ENCODE results near the gene NLGN1. TPM values are rescaled to one million over a fixed set of nuclear protein-coding genes. Genes with fewer than 3 reads are reported as not detected.

The NLGN1 gene
- total RNA-seq, 2 experiments from 2014 or later: not detected

DNA sequence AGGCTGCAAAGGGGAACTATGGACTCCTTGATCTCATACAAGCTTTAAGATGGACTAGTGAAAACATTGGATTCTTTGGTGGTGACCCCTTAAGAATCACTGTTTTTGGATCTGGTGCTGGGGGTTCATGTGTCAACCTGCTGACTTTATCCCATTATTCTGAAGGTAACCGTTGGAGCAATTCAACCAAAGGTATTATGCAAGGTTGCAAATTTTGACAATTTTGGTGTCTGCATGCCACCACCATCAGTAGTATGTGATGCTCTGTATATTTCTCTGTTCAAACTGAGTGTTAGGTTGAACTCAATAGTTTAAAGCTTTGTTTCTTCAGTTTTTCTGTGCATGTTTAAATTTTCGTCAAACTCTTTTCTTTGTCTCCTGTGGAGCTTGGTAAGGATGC, 877.8 kb downstream of the NLGN1 start:
- H3K27ac Mint-ChIP-seq: no peak overlapping the region
- ATAC-seq (ENCODE audit: low read depth): no peak
- H3K4me3 Mint-ChIP-seq: no peak overlapping the region
- POLR2A ChIA-PET: no interaction called here
- no peak for DNase-seq
- no peaks in the 10 kb centered on the region for H3K27me3 Mint-ChIP-seq
- H3K36me3 Mint-ChIP-seq: no peaks in the 10 kb centered on the region
- no peaks in the 10 kb centered on the region for H3K4me1 Mint-ChIP-seq
- no peaks in the 10 kb centered on the region for H3K9me3 Mint-ChIP-seq

DNA sequence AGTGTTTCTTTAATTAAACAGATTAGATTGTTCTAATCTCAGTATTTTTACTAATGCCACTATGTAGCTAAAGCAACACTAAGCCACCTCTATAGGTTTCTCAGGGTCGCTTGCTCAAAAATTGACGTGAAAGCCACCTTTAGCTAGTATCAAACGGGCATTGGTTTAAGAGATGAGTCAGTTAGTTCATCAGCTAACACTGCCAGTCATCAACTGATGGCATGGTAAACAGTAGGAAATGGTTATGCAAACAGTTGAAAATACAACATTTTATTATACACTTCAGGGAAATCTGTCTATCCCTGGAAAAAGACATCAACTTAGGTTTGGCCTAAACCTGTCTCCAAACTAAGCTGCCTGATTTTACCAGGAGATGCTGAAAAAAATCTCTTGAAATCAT, 879.3 kb downstream of the NLGN1 start:
- H3K36me3 Mint-ChIP-seq: no peaks in the 10 kb centered on the region
- no peaks in the 10 kb centered on the region for H3K9me3 Mint-ChIP-seq
- no peak overlapping the region for H3K27ac Mint-ChIP-seq
- no peak overlapping the region for H3K4me3 Mint-ChIP-seq
- H3K27me3 Mint-ChIP-seq: no peaks in the 10 kb centered on the region
- DNase-seq (no peak), ATAC-seq (ENCODE audit: low read depth) (no peak)
- POLR2A ChIA-PET: no interaction called here
- no peaks in the 10 kb centered on the region for H3K4me1 Mint-ChIP-seq

DNA sequence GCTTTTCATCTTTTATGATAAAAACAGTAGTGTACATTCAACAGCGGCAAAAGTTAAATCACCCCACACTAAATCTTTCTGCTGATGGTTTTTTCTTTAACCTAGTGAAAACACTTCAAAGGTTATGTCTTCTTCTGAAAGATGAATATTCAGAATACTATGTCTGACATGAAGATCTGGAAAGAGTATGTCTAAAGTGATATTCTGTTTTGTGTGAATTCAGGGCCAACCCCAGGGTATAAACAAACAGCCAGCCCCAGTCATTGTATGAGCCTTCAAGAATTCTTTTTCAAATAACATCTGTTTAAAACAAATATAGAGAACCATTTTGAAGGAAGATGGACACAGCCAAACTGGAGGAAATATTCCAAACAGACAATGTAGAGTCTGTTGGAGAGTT, 880.5 kb downstream of the NLGN1 start:
- no peak for ATAC-seq (ENCODE audit: low read depth)
- H3K4me3 Mint-ChIP-seq: no peak overlapping the region
- no peaks in the 10 kb centered on the region for H3K36me3 Mint-ChIP-seq
- H3K27me3 Mint-ChIP-seq: no peaks in the 10 kb centered on the region
- POLR2A ChIA-PET: no interaction called here
- H3K4me1 Mint-ChIP-seq: no peaks in the 10 kb centered on the region
- no peaks in the 10 kb centered on the region for H3K9me3 Mint-ChIP-seq
- H3K27ac Mint-ChIP-seq: no peak overlapping the region
- DNase-seq: no peak

DNA sequence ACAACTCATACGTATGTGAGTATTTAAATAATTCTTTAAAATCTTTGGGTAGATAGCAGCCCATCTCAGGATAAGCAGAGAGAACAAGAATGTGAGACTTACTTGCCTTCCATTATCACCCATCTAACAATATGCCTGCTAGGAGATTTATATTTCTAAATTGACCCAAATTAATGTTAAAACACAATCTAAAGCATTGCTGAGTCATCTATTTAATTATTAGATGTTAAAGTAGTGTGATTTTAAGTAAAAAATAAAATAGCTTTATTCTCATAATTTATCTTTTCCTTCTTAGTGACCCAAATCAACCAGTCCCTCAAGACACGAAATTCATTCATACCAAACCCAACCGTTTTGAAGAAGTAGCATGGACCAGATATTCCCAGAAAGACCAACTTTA, 882.6 kb downstream of the NLGN1 start:
- Mint-ChIP-seq H3K36me3 (no peaks in the 10 kb centered on the region), H3K4me1 (no peaks in the 10 kb centered on the region), H3K27me3 (no peaks in the 10 kb centered on the region), H3K9me3 (no peaks in the 10 kb centered on the region), H3K27ac (no peak overlapping the region), H3K4me3 (no peak overlapping the region)
- ATAC-seq (ENCODE audit: low read depth) (no peak), DNase-seq (no peak)
- POLR2A ChIA-PET: no interaction called here

DNA sequence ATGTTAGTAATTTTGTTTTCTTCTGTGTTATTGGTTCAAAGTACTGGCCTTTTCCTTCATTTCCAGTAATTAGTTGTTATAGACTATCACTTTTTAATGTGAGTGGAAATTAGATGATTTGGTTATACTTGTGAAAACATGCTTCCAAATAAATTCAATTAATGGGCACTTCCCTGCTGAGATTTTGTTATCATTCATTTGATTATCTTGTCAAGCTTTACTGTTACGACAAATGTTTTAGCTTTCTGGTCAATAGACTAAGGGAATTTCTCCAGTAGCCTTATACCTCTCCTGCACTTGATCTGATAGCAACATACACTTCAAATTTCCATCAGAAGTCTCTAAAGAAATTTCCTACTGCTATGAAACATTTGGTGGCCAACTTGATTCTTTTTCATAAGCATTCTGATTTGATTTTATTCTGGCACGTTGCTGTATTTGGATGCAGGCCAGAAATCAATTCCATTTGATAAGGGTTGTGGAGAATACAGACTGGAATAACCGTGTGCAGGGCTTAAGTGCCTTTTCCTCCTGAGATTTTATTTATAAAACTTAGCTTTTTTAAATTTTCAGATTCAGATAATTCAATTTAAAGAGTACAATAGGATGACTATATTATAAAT, 887.8 kb downstream of the NLGN1 start:
- POLR2A ChIA-PET: no interaction called here
- no peak for DNase-seq
- Mint-ChIP-seq H3K4me1 (no peaks in the 10 kb centered on the region), H3K9me3 (peaks cover 2% of the 10 kb centered on the region), H3K36me3 (no peaks in the 10 kb centered on the region), H3K27ac (no peak overlapping the region), H3K27me3 (no peaks in the 10 kb centered on the region), H3K4me3 (no peak overlapping the region)
- no peak for ATAC-seq (ENCODE audit: low read depth)

DNA sequence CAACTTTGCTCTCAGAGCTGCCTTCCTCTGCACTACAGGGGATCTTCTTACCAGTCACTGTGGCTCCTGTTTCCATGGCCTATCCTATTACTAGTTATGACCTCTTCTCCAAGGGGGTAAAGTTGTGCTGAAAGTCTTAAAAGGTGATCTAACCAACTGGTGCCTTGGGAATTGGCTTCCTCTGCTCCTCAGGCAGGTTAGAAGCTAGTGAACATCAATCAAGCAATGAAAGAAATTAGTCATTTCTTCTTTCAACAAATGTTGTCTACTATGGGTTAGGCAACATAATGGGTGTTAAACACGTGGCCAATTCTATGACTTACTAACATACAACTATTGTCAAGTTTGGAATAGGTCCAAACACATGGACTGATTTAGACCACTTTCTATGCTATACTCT, 890.2 kb downstream of the NLGN1 start:
- Mint-ChIP-seq H3K4me1 (no peaks in the 10 kb centered on the region), H3K36me3 (no peaks in the 10 kb centered on the region), H3K9me3 (peaks cover 2% of the 10 kb centered on the region), H3K27me3 (no peaks in the 10 kb centered on the region), H3K4me3 (no peak overlapping the region), H3K27ac (no peak overlapping the region)
- POLR2A ChIA-PET: no interaction called here
- ATAC-seq (ENCODE audit: low read depth) (no peak), DNase-seq (no peak)

DNA sequence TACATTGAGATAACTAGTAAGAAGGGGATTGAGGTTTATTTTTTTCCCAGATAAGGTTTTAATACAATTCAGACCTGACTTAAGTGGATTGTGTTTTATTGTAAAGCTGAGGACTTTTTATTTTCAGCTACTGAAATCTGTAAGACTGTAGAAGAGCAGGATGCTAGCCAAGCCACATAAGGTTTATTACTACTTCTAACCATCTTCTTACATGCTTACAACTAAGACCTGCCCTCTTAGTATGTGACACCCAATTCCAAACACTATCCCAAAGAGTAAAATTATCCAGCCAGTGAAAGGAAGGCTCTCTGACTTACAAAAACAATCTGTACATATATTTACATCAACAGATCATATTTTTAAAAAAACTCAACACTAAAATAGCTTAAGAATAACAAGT, 897.1 kb downstream of the NLGN1 start:
- ATAC-seq (ENCODE audit: low read depth) (no peak), DNase-seq (no peak)
- H3K27me3 Mint-ChIP-seq: no peaks in the 10 kb centered on the region
- no peaks in the 10 kb centered on the region for H3K36me3 Mint-ChIP-seq
- POLR2A ChIA-PET: no interaction called here
- no peaks in the 10 kb centered on the region for H3K9me3 Mint-ChIP-seq
- no peaks in the 10 kb centered on the region for H3K4me1 Mint-ChIP-seq
- no peak overlapping the region for H3K4me3 Mint-ChIP-seq
- H3K27ac Mint-ChIP-seq: no peak overlapping the region

DNA sequence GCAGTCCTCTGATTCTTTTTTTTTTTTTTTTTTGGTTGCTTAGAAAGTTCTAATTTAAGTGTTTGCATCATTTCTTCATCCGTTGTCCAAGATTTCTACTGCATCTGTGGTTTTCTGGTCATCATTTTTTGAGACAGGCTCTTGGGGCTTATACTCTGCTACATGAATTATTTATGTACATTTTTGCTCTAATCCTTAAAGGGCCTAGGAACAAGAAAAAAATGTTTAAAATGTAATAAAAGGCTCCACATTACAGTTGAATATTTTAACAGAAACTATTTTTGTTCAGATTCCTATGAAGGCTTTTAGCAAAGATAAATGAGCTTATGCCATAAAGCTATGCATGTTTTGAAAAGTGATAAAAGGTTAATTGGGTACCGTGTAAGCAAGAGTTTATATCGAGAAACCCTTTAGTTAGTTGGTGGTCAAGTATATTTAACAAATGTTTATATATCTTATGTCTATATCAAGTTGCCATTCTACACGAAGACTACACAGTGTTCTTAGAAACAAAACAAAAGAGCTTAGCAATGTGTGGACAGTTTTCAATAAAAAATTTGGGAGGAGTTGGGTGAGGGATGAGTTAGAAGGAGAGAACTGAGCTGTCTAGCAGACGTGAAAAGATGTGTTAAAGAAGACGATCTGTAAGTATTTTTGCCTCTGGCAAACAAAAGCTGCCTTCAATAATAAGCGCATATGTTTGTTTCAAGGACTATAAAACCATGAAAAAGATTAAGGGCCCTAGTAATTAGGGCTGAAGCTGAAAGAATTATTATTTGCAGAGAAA, 898.0 kb downstream of the NLGN1 start:
- POLR2A ChIA-PET: no interaction called here
- Mint-ChIP-seq H3K36me3 (no peaks in the 10 kb centered on the region), H3K4me3 (no peak overlapping the region), H3K27me3 (no peaks in the 10 kb centered on the region), H3K4me1 (no peaks in the 10 kb centered on the region), H3K27ac (no peak overlapping the region), H3K9me3 (no peaks in the 10 kb centered on the region)
- ATAC-seq (ENCODE audit: low read depth) (no peak), DNase-seq (no peak)

DNA sequence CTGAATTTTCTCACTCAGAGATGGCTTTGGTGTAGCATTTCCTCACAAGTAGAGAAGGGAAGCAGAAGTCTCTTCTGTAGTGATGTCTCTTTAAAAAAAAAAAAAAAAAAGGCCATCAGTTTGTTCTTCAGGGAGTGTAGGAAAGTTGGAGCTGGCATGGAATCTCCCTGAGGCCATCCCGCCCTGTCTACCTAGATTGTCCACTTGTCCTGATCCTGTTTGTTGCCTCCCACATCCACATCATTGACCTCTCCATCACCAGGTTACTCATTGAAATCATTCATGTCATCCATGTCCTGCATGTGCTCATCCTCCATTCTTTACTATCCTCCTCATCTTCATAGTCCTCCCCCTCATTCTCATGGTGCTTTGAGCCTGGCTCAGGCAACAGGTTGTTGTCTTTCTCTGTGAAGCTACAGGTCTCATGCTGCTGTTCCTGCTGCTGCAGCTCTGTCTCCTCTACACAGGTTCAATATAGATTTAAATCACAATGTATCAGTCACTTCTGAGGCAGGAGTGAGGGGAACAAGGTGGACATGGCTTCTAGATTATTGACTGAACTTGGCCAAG, 905.3 kb downstream of the NLGN1 start:
- Mint-ChIP-seq H3K36me3 (no peaks in the 10 kb centered on the region), H3K27me3 (no peaks in the 10 kb centered on the region), H3K27ac (no peak overlapping the region), H3K4me1 (no peaks in the 10 kb centered on the region), H3K4me3 (no peak overlapping the region), H3K9me3 (no peaks in the 10 kb centered on the region)
- POLR2A ChIA-PET: no interaction called here
- ATAC-seq (ENCODE audit: low read depth): no peak
- DNase-seq: no peak

DNA sequence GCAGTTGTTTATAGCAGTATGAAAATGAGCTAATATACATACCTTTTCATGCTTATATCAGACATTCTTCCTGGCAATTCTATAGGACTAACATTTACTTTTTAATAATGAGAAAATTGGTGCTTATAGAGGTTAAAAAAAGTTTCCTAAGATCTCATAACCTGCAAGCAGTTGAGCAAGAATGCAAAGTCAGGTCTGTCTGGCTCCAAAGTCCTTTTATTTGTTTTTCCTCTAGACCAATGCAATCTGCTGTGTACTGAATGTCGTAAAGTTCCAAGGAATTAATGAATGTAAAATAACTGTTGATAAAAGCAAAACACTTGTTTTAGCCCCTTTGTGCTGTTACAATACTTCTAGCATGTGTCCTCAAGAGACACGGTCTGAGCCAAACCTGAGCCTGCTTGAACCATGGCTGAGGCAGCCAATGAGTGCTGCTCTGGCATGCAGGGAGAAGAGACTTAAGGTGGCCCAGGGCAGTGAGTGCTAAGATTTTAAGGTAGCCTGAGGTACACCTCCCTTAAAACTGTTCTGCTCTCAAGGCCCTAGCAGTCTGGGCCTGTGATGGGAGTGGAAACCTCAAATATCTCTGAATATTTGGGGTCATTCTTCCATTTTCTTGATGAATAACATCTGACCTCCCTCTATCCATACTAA, 906.5 kb downstream of the NLGN1 start:
- no peaks in the 10 kb centered on the region for H3K36me3 Mint-ChIP-seq
- POLR2A ChIA-PET: no interaction called here
- no peak for ATAC-seq (ENCODE audit: low read depth)
- no peak overlapping the region for H3K27ac Mint-ChIP-seq
- no peaks in the 10 kb centered on the region for H3K9me3 Mint-ChIP-seq
- H3K4me3 Mint-ChIP-seq: no peak overlapping the region
- no peaks in the 10 kb centered on the region for H3K4me1 Mint-ChIP-seq
- no peaks in the 10 kb centered on the region for H3K27me3 Mint-ChIP-seq
- DNase-seq: no peak

DNA sequence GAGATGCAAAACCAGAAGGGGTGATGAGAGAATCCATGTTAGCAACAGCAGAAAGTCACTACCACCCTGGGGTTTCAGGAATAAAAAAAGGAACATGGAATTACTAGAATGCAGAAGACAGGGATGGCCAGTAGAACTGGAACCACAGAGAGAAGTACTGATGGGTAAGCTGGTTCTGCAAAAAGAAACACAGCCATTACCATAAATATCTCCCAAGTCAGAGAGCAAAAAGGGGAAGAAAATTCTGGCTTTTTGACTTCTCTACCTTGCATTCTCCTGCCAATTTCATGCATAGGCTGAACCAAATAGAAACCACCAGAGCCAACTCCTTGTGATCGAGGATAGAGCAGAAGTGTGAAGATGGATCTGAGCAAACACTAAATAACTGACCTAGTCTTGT, 911.2 kb downstream of the NLGN1 start:
- Mint-ChIP-seq H3K9me3 (no peaks in the 10 kb centered on the region), H3K36me3 (no peaks in the 10 kb centered on the region), H3K27ac (no peak overlapping the region), H3K27me3 (no peaks in the 10 kb centered on the region), H3K4me3 (no peak overlapping the region), H3K4me1 (no peaks in the 10 kb centered on the region)
- ATAC-seq (ENCODE audit: low read depth) (no peak), DNase-seq (no peak)
- POLR2A ChIA-PET: no interaction called here

DNA sequence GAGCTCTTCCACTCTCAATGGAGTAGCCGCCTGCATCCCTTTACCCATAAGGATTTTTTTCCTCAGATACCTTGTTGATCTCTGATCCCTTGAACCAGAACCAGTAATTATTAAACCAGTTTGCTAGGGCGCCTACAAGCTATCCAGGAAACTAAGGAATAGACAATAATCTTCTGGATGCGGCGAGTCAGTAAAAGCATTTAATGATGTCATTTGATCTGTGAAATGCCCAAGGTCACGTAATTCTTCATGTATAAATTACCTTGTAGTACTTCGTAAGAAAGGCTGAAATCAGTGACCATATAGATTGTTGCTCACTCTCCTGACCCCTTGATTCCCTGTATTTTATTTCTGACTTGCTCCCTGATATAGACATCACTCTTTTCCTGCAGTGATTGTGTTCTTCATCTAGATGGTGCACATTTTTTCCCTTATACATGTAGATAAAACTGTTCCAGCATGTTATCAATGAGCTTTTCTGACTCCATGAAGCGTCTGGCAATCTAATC, 913.0 kb downstream of the NLGN1 start:
- H3K27me3 Mint-ChIP-seq: no peaks in the 10 kb centered on the region
- POLR2A ChIA-PET: no interaction called here
- no peak overlapping the region for H3K27ac Mint-ChIP-seq
- H3K4me1 Mint-ChIP-seq: no peaks in the 10 kb centered on the region
- no peaks in the 10 kb centered on the region for H3K9me3 Mint-ChIP-seq
- ATAC-seq (ENCODE audit: low read depth) (no peak), DNase-seq (no peak)
- no peak overlapping the region for H3K4me3 Mint-ChIP-seq
- no peaks in the 10 kb centered on the region for H3K36me3 Mint-ChIP-seq

DNA sequence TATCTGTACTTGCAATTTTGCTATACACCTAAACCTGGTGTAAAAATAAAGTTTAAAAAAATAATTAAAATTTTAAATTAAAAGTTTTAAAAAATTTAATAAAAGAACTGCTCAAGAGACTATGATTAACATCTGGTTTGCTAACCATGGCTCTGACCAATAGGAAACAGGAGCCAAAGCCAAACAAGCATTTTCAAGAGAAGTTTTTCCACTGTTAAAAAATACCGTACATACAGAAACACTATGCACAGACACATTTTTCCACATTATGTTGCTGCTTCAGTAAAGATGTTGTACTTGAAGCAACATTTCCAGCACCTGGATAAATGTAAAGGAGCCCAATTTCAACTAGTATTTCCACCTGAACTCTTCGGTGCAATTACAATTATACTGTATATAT, 917.7 kb downstream of the NLGN1 start:
- Mint-ChIP-seq H3K4me1 (no peaks in the 10 kb centered on the region), H3K27me3 (no peaks in the 10 kb centered on the region), H3K36me3 (no peaks in the 10 kb centered on the region), H3K9me3 (peaks cover 2% of the 10 kb centered on the region), H3K27ac (no peak overlapping the region), H3K4me3 (no peak overlapping the region)
- ATAC-seq (ENCODE audit: low read depth) (no peak), DNase-seq (no peak)
- POLR2A ChIA-PET: no interaction called here

DNA sequence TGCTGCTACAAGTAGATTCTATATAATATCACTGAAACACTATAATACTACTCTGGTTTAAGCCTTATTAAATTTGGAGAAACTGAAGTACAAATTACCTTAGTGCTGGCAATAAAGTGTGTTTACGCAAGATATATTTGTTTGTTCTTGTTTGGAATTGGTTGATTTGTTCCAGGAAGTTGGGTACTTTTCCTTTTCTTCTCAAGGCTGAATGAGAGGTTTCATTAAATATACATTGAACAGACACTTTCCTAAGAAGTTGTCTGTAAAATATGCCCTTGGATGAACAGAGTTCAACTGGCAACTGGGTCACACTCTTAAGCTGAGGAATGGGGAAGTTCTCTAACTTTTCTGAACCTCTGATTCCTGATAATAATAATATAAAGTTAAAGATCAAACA, 919.5 kb downstream of the NLGN1 start:
- Mint-ChIP-seq H3K4me3 (no peak overlapping the region), H3K4me1 (no peaks in the 10 kb centered on the region), H3K27me3 (no peaks in the 10 kb centered on the region), H3K36me3 (no peaks in the 10 kb centered on the region), H3K9me3 (peaks cover 5% of the 10 kb centered on the region), H3K27ac (no peak overlapping the region)
- no peak for ATAC-seq (ENCODE audit: low read depth)
- DNase-seq: no peak
- POLR2A ChIA-PET: no interaction called here

Measured in activated naive CD8-positive, alpha-beta T cell treated with anti-CD3 and anti-CD28 coated beads, Interleukin-2, amount 10 ng/mL, durations not matched to agents 7 days and 5 days (primary cell).